Measurements from ENCODE around the gene PAOX.

PAOX gene

GRCh38 chr10:133403784-133404183 lies 24.7 kb downstream of the PAOX start:
- TF ChIP-seq EP300 (IDR thresholded peaks at IDR 0.05; ENCODE audit: borderline replicate concordance) (no peak), ZBTB7A (IDR thresholded peaks at IDR 0.05; ENCODE audit: low read depth) (no peak), RAD21 (IDR thresholded peaks at IDR 0.05; ENCODE audit: low read depth) (no peak), EGR1 (IDR thresholded peaks at IDR 0.05) (no peak), NFIC (IDR thresholded peaks at IDR 0.05) (no peak), YY1 (IDR thresholded peaks at IDR 0.05; ENCODE audit: low read depth) (no peak), CREB1 (IDR thresholded peaks at IDR 0.05; ENCODE audit: low read depth) (no peak)

GRCh38 chr10:133405272-133405671 lies 26.2 kb downstream of the PAOX start:
- no peak for TF ChIP-seq CEBPB (IDR thresholded peaks at IDR 0.05)
- no peak for TF ChIP-seq TCF12 (IDR thresholded peaks at IDR 0.05; ENCODE audit: low read depth)
- no peak for TF ChIP-seq NFIC (IDR thresholded peaks at IDR 0.05)
- TF ChIP-seq YY1 (IDR thresholded peaks at IDR 0.05; ENCODE audit: low read depth): no peak
- no peak for TF ChIP-seq CREB1 (IDR thresholded peaks at IDR 0.05; ENCODE audit: low read depth)

- no peak for TF ChIP-seq RAD21 (IDR thresholded peaks at IDR 0.05; ENCODE audit: low read depth)
- no peak for TF ChIP-seq FOXM1 (IDR thresholded peaks at IDR 0.05; ENCODE audit: borderline replicate concordance, low read depth)
- no peak for TF ChIP-seq ZBTB7A (IDR thresholded peaks at IDR 0.05; ENCODE audit: low read depth)
- no peak for TF ChIP-seq EP300 (IDR thresholded peaks at IDR 0.05; ENCODE audit: borderline replicate concordance)
- TF ChIP-seq CREB1 (IDR thresholded peaks at IDR 0.05; ENCODE audit: low read depth): no peak
Measured at GRCh38 chr10:133405844-133406527, 26.9 kb downstream of the PAOX start.

- TF ChIP-seq TAF1 (IDR thresholded peaks at IDR 0.05; ENCODE audit: low read depth) (no peak), TCF12 (IDR thresholded peaks at IDR 0.05; ENCODE audit: low read depth) (no peak), FOXM1 (IDR thresholded peaks at IDR 0.05; ENCODE audit: borderline replicate concordance, low read depth) (no peak), EP300 (IDR thresholded peaks at IDR 0.05; ENCODE audit: borderline replicate concordance) (no peak), TEAD4 (IDR thresholded peaks at IDR 0.05) (no peak), CEBPB (IDR thresholded peaks at IDR 0.05) (no peak), ZBTB7A (IDR thresholded peaks at IDR 0.05; ENCODE audit: low read depth) (no peak), NFIC (IDR thresholded peaks at IDR 0.05) (no peak)
- TF ChIP-seq, protein P1, sequence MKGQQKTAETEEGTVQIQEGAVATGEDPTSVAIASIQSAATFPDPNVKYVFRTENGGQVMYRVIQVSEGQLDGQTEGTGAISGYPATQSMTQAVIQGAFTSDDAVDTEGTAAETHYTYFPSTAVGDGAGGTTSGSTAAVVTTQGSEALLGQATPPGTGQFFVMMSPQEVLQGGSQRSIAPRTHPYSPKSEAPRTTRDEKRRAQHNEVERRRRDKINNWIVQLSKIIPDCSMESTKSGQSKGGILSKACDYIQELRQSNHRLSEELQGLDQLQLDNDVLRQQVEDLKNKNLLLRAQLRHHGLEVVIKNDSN (IDR thresholded peaks at IDR 0.05): no peak
- TF ChIP-seq, protein P2, sequence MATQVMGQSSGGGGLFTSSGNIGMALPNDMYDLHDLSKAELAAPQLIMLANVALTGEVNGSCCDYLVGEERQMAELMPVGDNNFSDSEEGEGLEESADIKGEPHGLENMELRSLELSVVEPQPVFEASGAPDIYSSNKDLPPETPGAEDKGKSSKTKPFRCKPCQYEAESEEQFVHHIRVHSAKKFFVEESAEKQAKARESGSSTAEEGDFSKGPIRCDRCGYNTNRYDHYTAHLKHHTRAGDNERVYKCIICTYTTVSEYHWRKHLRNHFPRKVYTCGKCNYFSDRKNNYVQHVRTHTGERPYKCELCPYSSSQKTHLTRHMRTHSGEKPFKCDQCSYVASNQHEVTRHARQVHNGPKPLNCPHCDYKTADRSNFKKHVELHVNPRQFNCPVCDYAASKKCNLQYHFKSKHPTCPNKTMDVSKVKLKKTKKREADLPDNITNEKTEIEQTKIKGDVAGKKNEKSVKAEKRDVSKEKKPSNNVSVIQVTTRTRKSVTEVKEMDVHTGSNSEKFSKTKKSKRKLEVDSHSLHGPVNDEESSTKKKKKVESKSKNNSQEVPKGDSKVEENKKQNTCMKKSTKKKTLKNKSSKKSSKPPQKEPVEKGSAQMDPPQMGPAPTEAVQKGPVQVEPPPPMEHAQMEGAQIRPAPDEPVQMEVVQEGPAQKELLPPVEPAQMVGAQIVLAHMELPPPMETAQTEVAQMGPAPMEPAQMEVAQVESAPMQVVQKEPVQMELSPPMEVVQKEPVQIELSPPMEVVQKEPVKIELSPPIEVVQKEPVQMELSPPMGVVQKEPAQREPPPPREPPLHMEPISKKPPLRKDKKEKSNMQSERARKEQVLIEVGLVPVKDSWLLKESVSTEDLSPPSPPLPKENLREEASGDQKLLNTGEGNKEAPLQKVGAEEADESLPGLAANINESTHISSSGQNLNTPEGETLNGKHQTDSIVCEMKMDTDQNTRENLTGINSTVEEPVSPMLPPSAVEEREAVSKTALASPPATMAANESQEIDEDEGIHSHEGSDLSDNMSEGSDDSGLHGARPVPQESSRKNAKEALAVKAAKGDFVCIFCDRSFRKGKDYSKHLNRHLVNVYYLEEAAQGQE (IDR thresholded peaks at IDR 0.05; ENCODE audit: low read depth): no peak
Measured at GRCh38 chr10:133411523-133412380, 32.7 kb downstream of the PAOX start.

- TF ChIP-seq EP300 (IDR thresholded peaks at IDR 0.05; ENCODE audit: borderline replicate concordance) (no peak), FOXM1 (IDR thresholded peaks at IDR 0.05; ENCODE audit: borderline replicate concordance, low read depth) (no peak), RAD21 (IDR thresholded peaks at IDR 0.05; ENCODE audit: low read depth) (no peak), TEAD4 (IDR thresholded peaks at IDR 0.05) (no peak), EGR1 (IDR thresholded peaks at IDR 0.05) (no peak), TCF12 (IDR thresholded peaks at IDR 0.05; ENCODE audit: low read depth) (no peak), ZBTB7A (IDR thresholded peaks at IDR 0.05; ENCODE audit: low read depth) (no peak), YY1 (IDR thresholded peaks at IDR 0.05; ENCODE audit: low read depth) (no peak)
- TF ChIP-seq, protein P1 (IDR thresholded peaks at IDR 0.05): no peak
- TF ChIP-seq, protein P2 (IDR thresholded peaks at IDR 0.05; ENCODE audit: low read depth): no peak
- TF ChIP-seq, protein P3, sequence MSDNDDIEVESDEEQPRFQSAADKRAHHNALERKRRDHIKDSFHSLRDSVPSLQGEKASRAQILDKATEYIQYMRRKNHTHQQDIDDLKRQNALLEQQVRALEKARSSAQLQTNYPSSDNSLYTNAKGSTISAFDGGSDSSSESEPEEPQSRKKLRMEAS (IDR thresholded peaks at IDR 0.05): no peak
Measured at GRCh38 chr10:133412381-133412711, 33.3 kb downstream of the PAOX start.

DNA sequence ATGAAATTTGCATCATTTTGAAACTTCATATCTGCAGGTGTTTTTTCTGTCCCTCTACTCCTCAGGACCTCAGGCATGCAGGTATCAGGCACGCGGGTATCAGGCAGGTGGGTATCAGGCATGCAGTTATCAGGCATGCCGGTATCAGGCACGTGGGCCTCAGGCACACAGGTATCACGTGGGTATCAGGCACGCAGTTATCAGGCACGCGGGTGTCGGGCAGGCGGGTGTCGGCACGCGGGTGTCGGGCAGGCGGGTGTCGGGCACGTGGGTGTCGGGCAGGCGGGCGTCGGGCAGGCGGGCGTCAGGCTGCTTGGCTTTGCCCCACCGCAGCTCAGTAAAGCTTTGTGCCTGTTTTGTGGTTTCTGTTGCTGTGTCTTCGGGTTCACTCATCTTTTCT lies 36.7 kb downstream of the PAOX start:
- TF ChIP-seq CREB1 (IDR thresholded peaks at IDR 0.05; ENCODE audit: low read depth) (no peak), YY1 (IDR thresholded peaks at IDR 0.05; ENCODE audit: low read depth) (no peak), TAF1 (IDR thresholded peaks at IDR 0.05; ENCODE audit: low read depth) (no peak), EP300 (IDR thresholded peaks at IDR 0.05; ENCODE audit: borderline replicate concordance) (no peak), FOXM1 (IDR thresholded peaks at IDR 0.05; ENCODE audit: borderline replicate concordance, low read depth) (no peak), TCF12 (IDR thresholded peaks at IDR 0.05; ENCODE audit: low read depth) (no peak), NFIC (IDR thresholded peaks at IDR 0.05) (no peak), RAD21 (IDR thresholded peaks at IDR 0.05; ENCODE audit: low read depth) (no peak), CEBPB (IDR thresholded peaks at IDR 0.05) (no peak), ZBTB7A (IDR thresholded peaks at IDR 0.05; ENCODE audit: low read depth) (no peak), TEAD4 (IDR thresholded peaks at IDR 0.05) (no peak)
- TF ChIP-seq, protein P1 (IDR thresholded peaks at IDR 0.05): no peak
- TF ChIP-seq, protein P2 (IDR thresholded peaks at IDR 0.05; ENCODE audit: low read depth): no peak
- TF ChIP-seq, protein P3 (IDR thresholded peaks at IDR 0.05): no peak

Data from Ishikawa (cell line).